GM18508 (cell line): ENCODE results near the gene HDAC1.

Experiments
- ATAC-seq: cut with Tn5 transposase; IDR thresholded peaks from one replicate; pipeline ENCODE4 v1.9.1; 2021; ENCODE audit warnings: moderate number of reproducible peaks; ENCODE audit not compliant: insufficient read depth, unreplicated experiment

HDAC1 gene

DNA sequence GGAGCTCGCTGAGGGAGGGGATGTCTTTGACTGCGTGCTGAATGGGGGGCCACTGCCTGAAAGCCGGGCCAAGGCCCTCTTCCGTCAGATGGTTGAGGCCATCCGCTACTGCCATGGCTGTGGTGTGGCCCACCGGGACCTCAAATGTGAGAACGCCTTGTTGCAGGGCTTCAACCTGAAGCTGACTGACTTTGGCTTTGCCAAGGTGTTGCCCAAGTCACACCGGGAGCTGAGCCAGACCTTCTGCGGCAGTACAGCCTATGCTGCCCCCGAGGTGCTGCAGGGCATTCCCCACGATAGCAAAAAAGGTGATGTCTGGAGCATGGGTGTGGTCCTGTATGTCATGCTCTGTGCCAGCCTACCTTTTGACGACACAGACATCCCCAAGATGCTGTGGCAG lies 71.8 kb downstream of the HDAC1 start:
- ATAC-seq = no peak

DNA sequence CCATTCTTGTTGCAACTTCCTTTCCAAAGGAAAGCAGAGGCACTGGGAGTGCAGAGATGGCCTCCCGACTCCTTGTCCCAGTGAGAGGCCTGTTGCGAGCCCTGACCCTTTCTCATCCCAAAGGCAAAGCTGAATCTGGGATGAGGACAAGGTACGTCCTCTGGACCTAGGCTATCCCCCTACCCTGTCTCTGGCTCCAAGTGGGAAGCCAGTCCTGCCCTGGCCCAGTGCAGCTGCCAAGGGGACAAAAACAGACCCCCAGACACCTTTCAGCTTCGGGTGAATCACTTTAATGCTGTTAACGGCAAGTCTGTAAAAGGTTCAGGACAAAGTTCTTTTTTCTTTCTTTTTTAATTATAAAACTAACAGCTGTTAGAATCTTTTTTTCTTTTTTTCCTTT lies 73.0 kb downstream of the HDAC1 start:
- ATAC-seq = no peak

DNA sequence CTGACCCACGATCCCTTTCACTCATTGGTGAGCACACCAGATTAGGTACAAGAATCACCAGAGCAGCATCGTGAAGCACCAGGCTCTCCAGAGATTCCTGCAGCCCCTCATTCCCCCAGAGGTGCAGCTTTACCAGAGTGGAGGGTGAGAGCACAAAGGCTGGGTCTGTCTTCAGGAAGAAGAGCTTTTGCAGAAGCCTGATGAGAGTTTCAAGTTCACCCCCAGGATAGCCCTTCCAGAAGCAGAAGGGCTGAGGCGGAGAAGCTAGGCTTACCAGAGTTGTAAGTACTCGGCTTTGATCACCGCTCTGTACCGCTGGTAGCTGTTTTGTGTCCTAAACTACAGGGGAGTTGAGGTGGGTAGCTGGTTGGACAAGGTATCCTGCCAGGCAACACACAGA lies 73.6 kb downstream of the HDAC1 start:
- no peak for ATAC-seq

DNA sequence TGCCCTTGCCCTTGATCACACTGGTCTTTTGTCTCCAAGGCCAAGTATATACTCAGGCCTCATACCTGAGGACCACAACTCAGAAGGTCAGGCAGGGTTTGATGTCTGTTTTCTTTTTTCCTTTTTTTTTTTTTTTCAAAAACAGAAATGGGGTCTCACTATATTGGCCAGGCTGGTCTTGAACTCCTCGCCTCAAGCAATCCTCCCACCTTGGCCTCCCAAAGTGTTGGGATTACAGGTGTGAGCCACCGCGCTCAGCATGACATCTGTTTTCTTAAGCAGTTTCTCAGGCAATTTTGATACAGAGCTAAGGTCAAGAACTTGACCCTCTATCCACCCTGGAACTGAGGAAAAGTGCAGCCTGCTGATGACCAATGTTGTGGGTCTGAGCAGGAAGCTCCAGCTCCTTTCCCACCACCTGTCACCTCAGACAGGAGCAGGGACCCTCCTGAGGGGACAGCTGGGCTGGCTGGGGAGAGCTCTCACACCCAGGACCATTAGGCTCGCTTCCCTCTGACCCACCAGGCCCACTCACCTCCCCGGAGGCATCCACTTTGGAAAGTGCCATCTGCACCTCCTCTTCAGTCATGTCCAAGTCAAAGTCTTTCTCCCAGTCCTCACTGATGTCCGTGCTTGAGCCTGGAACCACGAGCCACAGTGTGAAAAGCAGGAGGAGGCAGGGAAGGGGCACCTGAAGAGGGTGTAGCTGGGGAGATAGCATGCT lies 76.2 kb downstream of the HDAC1 start:
- ATAC-seq = no peak

DNA sequence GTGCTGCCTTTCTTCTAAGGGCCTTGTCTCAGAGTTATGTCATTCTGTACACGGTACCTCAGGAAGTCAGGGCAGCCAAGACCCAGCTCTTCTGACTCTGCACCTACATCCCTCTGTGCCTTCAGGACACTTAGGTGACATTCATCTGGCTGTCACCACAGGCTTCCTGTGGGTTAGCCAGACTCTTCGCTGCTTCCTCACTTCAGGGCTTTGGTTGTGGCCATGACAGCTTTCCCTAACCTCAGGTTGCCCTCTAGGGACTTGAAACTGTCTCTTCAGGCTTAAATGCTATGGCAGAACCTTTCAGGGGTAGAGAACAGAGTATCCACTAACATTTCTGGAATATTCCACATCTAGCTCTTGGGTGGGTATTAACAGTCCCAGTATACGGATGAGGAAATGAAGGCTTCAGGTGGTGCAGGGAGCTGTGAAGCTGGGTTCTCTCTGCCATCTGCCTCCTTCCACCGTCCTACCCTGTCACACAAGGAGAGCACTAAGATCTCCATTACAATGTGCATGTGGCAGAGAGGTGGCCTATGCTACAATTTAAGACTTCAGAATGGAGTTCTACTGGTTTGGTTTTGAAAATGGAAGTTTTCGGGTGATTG lies 80.4 kb downstream of the HDAC1 start:
- ATAC-seq = no peak

DNA sequence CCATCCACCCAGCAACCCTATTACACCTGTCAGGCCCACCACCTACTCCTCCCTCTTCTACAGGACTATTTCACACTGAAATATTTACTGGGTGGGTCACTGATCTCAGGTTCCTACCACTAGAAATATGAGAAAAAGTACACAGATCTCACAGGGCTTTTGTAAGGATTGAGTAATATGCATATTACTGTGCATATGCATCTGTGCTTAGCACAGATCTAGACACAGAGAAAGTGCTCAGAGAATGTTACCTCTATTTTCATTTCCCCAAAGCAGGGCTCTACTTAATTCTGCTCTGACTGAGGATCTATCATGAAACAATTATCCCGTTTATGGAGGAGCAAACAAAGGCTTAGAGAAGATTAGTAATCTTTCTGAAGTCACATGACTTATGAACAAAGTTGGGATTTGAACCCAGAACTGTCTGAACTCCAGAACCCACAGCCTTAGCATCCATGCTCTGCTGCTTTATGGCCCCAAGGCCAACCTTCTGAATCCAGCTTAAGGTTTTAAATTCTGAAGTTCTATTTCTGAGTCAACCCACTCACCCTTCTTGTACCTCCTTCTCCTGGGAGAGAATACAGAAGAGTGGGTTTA lies 82.2 kb downstream of the HDAC1 start:
- ATAC-seq = no peak

DNA sequence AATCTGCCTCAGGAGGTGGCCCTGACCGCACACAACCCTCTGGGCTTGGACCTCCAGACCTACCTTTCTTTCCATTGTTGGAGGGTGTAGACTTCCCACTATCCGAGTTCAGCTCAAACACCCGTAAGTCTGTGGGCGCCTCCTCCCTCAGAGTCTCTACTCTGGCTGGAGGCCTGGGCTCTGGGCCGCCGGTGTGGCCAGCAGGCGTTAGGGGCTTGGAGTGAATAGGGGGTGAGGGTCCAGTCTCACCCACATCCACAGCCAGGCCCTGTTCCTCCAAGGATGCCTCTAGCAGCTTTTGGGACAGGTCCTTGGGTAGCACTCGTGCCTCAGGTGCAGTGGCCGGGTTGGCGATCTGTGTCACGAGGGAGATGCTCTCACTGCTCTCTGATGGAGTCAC lies 84.3 kb downstream of the HDAC1 start:
- no peak for ATAC-seq

DNA sequence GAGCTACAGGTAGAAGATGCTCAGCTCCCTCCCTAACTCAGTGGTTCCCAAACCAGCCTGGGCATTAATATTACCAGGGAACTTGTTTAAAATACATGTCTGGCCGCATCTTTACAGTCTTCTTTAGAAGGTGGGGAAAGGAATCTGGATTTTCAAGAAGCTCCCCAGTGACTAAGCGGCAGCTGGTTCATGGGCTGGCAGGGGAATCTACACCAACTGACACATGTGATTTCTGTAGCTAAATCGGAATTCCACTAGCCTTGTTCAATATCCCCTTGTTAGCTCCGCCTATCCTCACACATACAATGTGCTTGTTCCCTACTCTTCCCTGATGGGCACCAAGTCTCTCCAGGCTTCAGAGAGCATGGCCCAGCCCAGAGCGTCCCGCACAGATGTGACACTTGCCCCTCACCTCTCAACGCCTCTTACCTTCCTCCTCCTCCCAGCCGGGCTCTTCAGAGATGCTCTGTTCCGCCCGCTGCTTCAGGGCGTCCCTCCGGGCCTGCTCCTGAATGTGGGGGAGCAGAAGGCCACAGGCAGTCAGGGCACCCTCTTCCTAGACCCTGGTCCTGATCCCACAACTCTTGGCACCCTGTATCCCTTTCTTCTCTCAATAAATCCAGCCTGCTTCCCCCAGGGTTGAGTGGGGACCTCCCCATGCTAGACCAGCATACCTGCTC lies 85.8 kb downstream of the HDAC1 start:
- no peak for ATAC-seq

DNA sequence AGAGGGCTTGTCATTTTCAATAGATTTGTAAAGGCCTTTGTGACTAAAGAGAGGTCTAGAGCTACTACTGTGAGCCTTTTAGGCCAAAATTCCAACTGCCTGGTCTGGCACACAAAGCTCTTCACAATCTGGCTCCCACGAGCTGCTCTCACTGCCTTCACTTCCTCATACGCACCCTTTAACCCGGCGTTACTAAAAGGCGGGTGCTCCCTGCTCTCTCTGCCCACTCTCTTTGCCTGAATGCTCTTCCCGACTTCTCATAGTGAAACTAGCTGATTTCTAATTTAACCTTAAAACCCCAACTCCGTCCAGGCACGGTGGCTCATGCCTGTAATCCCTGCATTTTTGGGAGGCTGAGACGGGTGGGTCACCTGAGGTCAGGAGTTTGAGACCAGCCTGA lies 88.2 kb downstream of the HDAC1 start:
- no peak for ATAC-seq
